ENCODE data around the gene MCEE.

GRCh38 chr2:71166812-71167211 lies 36.8 kb upstream of the MCEE start:
- TF ChIP-seq CTCF (IDR thresholded peaks at IDR 0.05), result no peak
- no peak for TF ChIP-seq POLR2A (IDR thresholded peaks at IDR 0.05)

Data from lower leg skin (tissue), 3 donors.